DMS153 (cell line): ENCODE measurements around the gene SLC5A12.
A peak's percentile ranks its signal among the peaks of the same experiment; 100 is the strongest.
"Not testable (repeated sequence)": the region's sequence is repeated elsewhere in the genome, so short reads cannot be mapped to it uniquely, and the experiment has no call there.

ENCODE experiments used
- DNase-seq: peaks from one replicate; lab custom pipeline; 2025; lab: John Stamatoyannopoulos, UW

The SLC5A12 gene

DNA sequence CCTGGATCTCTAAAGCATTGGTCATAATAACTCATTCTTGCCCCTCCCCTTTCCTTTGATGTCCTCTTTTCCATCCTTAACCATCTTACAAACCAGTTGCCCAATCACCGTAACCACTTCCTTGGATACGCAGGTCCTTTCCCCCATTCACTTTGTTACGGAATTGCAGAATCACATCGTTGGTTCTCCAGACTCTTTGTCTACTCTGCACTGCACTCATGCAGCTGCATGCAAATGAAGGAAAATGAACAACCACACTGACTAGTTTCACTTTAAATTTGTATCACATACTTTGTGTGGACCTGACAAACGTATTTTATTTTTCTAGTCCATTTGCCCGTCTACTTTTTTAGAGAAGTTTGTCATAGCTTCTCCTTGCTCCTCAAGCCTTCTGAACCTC, 69.9 kb downstream of the SLC5A12 start:
- peak; percentile 0 for DNase-seq

DNA sequence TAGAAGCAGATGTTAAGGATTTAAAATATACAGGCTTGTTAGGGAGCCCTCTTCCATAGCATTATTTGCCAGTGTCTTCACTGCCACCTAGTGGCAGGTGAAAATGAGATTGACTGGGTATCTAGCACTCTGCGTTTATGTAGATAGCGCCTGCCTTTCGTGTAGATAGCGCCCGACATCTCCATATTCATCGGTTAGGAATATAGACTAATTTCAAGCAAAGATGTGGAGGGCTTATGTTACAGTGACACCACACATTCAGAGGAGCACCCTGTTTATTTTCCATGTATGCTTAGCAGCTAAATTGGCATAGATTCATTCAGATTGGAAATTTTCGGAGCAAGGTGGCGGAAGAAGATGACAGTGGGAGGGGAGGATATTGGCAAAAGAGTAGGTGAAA, 72.0 kb downstream of the SLC5A12 start:
- DNase-seq: peak; percentile 42

DNA sequence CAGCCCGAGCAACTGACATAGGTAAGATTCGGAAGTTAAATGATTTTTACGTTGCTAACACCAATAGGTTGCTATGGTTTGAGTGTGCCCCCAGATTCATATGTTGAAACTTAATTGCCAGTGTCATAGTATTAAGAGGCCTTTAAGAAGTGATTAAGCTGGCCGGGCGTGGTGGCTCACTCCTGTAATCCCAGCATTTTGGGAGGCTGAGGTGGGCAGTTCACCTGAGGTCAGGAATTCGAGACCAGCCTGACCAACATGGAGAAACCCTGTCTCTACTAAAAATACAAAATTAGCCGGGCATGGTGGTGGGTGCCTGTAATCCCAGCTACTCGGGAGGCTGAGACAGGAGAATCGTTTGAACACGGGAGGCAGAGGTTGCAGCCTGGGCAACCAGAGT, 78.5 kb downstream of the SLC5A12 start:
- not testable (repeated sequence) for DNase-seq

DNA sequence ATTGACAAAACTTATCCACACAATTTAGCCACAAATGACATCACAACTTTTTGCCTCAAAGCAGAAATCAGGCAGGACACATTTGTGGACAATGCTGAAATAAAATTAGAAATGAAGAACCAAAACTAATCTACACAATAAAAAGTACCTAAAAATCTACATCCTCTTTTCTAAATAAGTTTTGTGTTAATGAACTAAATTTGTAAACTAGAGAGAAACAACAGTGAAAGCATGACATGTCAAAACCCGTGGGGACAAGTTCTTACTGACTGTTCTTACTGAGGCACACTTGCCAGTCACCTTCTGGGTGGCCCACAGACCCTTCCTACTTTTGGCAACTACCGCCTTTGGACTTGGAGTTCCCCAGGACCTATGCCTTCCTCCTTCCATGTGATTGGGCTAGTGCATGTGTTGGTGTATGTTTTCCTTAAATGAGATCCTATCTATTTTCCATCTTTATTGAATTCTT, 89.1 kb downstream of the SLC5A12 start:
- no peak for DNase-seq

DNA sequence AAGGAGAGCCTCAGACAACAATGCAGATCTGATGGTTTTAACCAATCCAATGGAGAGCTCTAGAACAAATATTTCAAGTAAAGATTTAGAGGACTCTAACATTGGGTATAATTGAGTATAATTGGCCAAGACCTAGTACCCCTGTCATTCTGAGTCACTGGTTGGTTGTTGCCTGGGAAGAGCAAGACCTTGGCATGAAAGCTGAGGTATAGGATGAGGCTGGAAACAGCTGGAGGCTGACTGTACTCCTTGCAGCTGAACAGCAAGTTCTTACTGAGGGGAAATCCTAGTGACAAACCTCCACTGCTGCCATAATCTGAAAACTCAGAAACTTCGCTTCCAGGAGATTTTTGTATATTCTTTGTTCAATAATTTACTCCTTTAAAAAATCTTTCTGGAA, 95.5 kb downstream of the SLC5A12 start:
- no peak for DNase-seq

DNA sequence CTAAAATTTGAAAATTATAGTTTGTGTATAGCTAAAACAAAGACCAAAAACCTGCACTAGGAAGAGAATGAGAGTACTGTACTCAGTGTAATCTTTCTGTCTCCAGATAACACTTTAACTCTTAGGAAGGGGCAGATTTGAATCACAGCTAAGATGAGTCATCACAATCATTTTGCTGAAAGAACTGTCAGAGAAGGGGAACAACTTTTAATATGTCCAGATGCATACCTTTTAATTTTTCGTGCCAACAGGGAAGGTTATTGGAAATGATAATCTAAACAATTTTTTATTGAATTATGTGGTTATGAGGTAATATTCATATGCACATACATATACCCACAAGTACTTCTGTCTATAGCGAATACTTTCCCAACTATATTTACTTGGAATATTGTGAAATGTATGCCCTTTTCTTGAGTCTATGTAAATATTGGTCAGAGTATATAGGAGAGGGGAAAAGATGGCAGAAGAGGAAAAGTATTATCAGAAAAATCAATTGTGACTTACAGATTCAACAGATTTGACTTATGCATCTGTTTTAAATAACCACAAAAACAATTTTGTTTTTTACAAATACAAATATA, 98.7 kb downstream of the SLC5A12 start:
- DNase-seq: no peak

DNA sequence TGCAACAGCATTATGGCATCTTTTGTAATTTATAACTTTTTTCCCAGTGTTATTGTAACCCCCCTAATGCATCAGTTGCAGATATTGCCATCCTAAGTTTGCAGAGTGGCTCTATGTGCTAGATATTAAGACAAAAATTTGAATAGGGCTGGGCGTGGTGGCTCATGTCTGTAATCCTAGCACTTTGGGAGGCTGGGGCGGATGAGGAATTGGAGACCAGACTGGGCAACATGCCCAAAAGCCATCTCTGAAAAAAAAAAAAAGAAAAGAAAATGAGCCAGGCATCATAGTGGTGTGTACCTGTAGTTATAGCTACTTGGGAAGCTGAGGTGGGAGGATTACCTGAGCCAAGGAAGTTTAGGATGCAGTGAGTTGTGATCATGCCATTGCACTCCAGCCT, 99.7 kb downstream of the SLC5A12 start:
- no peak for DNase-seq

DNA sequence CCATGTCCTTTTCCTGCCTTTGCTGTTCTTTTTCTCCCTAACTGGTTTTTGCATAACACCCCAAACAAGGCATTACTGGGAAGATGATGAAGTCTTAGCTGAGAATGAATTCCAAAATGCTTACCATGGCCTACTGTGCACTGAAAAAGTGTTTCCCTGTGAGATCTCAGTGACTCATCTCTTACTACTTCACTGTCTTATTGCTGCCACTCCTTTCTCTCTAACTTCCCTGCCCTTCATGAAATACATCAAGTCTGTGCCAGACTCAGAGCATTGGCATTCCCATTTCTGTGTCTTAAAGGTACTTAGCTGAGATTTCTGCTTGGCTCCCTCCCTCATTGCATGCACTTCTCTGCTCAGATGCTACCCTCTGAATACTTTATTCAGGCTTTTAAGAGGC, 100.7 kb downstream of the SLC5A12 start:
- no peak for DNase-seq

DNA sequence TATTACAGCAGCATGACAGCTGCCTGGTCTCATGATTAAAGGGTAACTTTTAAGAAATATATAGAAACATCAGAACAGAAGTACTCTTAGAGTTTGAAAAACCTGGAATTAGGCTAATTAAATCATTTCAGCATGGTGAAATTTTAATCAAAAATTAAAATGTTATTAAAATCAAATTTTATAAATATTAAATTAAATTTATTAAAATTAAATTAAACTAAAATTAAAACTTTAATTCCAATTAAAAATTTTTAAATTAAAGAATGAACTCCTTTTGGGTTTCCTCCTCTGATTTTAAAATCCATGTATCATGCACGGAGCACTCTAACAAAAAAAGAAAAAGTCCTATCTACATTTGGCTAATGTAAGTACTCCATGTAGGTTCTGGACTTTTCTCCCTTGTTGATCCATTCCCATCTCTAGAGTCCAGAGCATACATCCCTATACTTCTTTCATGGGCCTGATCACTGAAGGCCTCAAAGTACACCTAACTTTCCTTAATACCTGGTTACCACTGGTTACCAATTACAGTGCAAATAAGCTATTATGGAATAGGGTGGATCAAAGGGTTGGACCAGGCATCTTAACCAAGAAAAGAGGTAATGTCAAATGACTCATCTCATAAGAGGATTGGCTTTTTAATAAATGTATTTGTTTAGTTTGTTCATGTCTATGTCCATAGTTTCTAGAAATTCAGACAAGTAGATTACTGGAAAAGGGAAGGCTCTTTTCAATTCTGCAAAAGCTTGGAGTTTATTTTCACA, 101.4 kb downstream of the SLC5A12 start:
- no peak for DNase-seq

DNA sequence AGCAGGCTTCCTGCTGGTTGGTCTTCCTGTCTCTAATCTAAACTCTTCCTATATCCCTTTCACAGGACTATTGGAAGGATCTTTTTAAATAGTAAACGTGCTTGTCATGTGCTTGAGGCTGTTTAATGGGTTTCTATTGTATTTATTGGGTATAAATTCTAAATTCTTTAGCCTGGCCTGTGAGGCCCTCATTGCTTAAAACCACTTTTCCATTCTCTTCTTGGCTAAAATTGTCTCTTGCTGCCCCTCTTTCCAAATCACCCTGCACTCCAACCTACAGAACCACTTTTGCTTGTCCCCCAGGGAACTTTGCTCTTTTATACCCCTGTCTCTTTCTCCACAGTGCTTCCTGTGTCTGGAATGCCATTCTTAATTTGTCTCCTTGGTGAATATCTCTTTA, 103.4 kb downstream of the SLC5A12 start:
- DNase-seq: no peak
